ENCODE measurements around the gene BCCIP. TPM values are rescaled to one million over a fixed set of nuclear protein-coding genes. Genes with fewer than 3 reads are reported as not detected.

Gene BCCIP
- total RNA-seq, result 10 to 100 TPM; 13.7 to 53.8 (median 35.2) TPM

GRCh38 chr10:125822878-125823662 lies at the start of gene BCCIP, which contains the start of gene UROS:
Gene BCCIP (plus strand): TSS chr10:125823546. CDS start chr10:125823558, 12 bp downstream.
Gene UROS (minus strand): TSS chr10:125823258. CDS start chr10:125816499, 6,759 bp downstream.
- 0 to 1% methylated on average over 29 to 52 of the region's 74 CpGs for WGBS, 2 donors
- H3K27me3 ChIP-seq, result no peaks in the 10 kb centered on the region
- peak within 1 kb of the TSS; percentile 87 to 91 (median 90) for H3K27ac ChIP-seq
- H3K4me3 ChIP-seq, result peak within 1 kb of the TSS; percentile 89 to 98 (median 96)
- peaks cover 0 to 11% (median 2%) of the 10 kb centered on the region in 4 donors for H3K36me3 ChIP-seq
- peak; percentile 92 to 96 for DNase-seq
- no peaks in the 10 kb centered on the region for H3K9me3 ChIP-seq
- peaks cover 32 to 45% (median 36%) of the 10 kb centered on the region in 4 donors for H3K4me1 ChIP-seq
- peak; percentile 94 to 98 for ATAC-seq (ENCODE audit: low FRiP score in 2 of 2)
- TF ChIP-seq POLR2A (IDR thresholded peaks at IDR 0.05) (peak in 2 of 4 donors; percentile 37 to 74), POLR2AphosphoS5 (IDR thresholded peaks at IDR 0.05) (peak; percentile 76 to 85), EP300 (IDR thresholded peaks at IDR 0.05) (no peak)
- TF ChIP-seq, protein P1, sequence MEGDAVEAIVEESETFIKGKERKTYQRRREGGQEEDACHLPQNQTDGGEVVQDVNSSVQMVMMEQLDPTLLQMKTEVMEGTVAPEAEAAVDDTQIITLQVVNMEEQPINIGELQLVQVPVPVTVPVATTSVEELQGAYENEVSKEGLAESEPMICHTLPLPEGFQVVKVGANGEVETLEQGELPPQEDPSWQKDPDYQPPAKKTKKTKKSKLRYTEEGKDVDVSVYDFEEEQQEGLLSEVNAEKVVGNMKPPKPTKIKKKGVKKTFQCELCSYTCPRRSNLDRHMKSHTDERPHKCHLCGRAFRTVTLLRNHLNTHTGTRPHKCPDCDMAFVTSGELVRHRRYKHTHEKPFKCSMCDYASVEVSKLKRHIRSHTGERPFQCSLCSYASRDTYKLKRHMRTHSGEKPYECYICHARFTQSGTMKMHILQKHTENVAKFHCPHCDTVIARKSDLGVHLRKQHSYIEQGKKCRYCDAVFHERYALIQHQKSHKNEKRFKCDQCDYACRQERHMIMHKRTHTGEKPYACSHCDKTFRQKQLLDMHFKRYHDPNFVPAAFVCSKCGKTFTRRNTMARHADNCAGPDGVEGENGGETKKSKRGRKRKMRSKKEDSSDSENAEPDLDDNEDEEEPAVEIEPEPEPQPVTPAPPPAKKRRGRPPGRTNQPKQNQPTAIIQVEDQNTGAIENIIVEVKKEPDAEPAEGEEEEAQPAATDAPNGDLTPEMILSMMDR (IDR thresholded peaks at IDR 0.05), result peak in 2 of 6 experiments; percentile 12 to 20

DNA sequence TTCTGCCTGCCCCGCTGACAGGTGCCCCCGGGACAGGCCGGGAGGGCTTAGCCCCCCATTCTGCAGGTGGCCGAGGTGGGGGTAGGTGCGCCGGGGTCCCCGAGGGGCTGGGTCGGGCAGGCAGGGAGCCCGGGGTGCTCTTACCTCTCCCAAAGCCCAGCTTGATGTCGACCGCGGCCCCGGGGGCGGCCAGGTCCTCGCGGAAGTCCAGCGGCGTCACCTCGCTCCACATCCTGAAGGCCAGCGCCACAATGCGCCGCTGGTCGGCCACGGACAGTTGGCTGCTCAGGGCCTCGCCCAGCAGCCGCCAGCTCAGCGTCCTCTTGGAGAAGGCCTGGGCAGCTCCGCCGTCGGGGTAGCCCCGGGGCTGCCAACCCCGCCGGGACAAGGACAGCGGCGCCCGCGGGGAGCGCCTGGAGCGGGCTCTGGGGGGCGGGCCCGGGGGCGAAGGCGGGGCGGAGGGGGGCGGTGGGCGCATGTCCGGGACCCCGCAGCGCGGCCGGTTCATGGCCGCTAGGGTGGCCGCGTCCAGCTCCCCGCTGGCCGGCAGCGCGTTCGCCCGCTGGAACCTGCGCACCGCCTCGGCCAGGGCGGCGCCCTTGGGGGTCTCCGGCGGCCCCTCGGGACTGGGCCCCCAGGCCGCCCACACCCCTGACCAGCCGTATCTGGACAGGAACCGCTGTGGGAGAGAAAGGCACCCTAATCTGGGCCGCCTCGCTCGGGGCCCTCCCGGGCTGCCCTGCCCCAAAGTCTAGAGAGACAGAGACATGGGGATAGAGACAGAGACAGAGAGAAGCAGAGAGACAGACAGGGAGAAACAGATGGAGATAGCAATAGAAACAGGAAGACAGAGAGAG lies 49.4 kb upstream of the BCCIP start:
- ATAC-seq (ENCODE audit: low FRiP score in 2 of 2), result no peak
- DNase-seq, result peak in 1 of 2 donors; percentile 82
- Histone ChIP-seq H3K4me3 (peak overlapping the region in 1 of 4 donors; percentile 10), H3K9me3 (no peaks in the 10 kb centered on the region), H3K27me3 (no peaks in the 10 kb centered on the region), H3K4me1 (no peaks in the 10 kb centered on the region), H3K27ac (no peak overlapping the region), H3K36me3 (no peaks in the 10 kb centered on the region)
- whole genome bisulfite sequencing, 2 donors, result 62 to 92% methylated on average over 12 to 18 of the region's 75 CpGs
- no peak for TF ChIP-seq POLR2A (IDR thresholded peaks at IDR 0.05)
- TF ChIP-seq POLR2AphosphoS5 (IDR thresholded peaks at IDR 0.05), result no peak
- TF ChIP-seq EP300 (IDR thresholded peaks at IDR 0.05), result no peak
- TF ChIP-seq, protein P1 (IDR thresholded peaks at IDR 0.05), result no peak

- Histone ChIP-seq H3K27me3 (no peaks in the 10 kb centered on the region), H3K9me3 (no peaks in the 10 kb centered on the region), H3K27ac (no peak overlapping the region), H3K36me3 (no peaks in the 10 kb centered on the region), H3K4me1 (no peaks in the 10 kb centered on the region), H3K4me3 (no peak overlapping the region)
- TF ChIP-seq POLR2A (IDR thresholded peaks at IDR 0.05), result no peak
- TF ChIP-seq POLR2AphosphoS5 (IDR thresholded peaks at IDR 0.05), result no peak
- 92 to 94% methylated on average over 29 to 31 of the region's 32 CpGs for WGBS, 2 donors
- peak in 1 of 2 donors; percentile 76 for DNase-seq
- peak in 1 of 2 donors; percentile 13 for ATAC-seq (ENCODE audit: low FRiP score in 2 of 2)
These were observed 48.7 kb upstream of the BCCIP start for GRCh38 chr10:125774581-125775191.

- H3K4me1 ChIP-seq, result no peaks in the 10 kb centered on the region
- H3K9me3 ChIP-seq, result no peaks in the 10 kb centered on the region
- TF ChIP-seq POLR2A (IDR thresholded peaks at IDR 0.05), result no peak
- no peak for TF ChIP-seq EP300 (IDR thresholded peaks at IDR 0.05)
- TF ChIP-seq POLR2AphosphoS5 (IDR thresholded peaks at IDR 0.05), result no peak
- TF ChIP-seq, protein P1 (IDR thresholded peaks at IDR 0.05), result no peak
- 93 to 94% methylated on average over 24 to 26 of the region's 26 CpGs for WGBS, 2 donors
- no peak for ATAC-seq (ENCODE audit: low FRiP score in 2 of 2)
- no peak within 1 kb of the TSS for H3K4me3 ChIP-seq
- no peaks in the 10 kb centered on the region for H3K36me3 ChIP-seq
- no peaks in the 10 kb centered on the region for H3K27me3 ChIP-seq
- no peak within 1 kb of the TSS for H3K27ac ChIP-seq
- DNase-seq, result peak in 1 of 2 donors; percentile 76
These were observed 47.7 kb upstream of the BCCIP start, which contains the start of gene MMP21 for GRCh38 chr10:125775491-125776106. Gene MMP21 (minus strand): TSS chr10:125775821. CDS start chr10:125775821, 0 bp downstream.
